HG02571 (cell line): ENCODE data around the gene NDUFA12.

ENCODE experiments used
- ATAC-seq: cut with Tn5 transposase; IDR thresholded peaks from one replicate; pipeline ENCODE4 v1.9.1; 2021; ENCODE audit warnings: mild to moderate bottlenecking, moderate library complexity; ENCODE audit not compliant: unreplicated experiment

Gene NDUFA12

DNA sequence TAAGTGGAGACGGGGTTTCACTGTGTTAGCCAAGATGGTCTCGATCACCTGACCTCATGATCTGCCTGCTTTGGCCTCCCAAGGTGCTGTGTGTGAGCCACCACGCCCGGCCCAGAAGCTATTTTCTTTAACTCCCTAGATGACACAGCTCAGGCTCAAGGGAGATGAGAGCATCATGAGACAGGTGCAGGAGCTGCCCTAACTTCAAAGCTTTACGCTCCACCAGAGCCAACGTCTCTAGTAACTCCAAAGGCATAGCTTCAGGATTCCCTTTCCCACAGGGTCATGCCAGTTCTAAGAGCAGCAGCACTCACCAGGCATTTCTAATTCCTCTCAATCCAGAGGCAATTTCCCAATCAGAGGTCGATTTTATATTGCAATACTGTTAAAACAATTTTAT lies 21.0 kb downstream of the NDUFA12 start:
- ATAC-seq, result no peak

DNA sequence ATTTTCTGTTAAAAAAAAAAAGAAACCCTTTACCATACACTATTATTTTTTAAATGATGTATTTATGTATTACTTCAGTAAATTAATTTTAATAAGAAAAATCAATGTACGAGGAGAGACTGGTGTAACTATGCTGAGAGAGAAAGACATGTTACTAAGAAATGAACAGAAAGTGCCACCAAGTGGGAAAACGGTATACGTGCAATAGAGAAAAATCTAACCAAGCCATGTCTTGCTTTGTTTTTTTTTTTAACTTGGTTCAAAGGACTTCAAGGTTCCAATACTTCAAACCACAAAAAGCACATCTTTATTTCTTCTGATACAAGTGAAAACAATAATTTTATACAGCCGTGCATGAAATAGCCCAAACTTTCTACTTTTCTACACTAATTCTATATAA lies 22.9 kb downstream of the NDUFA12 start:
- no peak for ATAC-seq

GRCh38 chr12:94979941-94980340 lies 23.6 kb downstream of the NDUFA12 start:
- ATAC-seq, result no peak

- no peak for ATAC-seq
These were observed 25.6 kb downstream of the NDUFA12 start for GRCh38 chr12:94977766-94978468.

DNA sequence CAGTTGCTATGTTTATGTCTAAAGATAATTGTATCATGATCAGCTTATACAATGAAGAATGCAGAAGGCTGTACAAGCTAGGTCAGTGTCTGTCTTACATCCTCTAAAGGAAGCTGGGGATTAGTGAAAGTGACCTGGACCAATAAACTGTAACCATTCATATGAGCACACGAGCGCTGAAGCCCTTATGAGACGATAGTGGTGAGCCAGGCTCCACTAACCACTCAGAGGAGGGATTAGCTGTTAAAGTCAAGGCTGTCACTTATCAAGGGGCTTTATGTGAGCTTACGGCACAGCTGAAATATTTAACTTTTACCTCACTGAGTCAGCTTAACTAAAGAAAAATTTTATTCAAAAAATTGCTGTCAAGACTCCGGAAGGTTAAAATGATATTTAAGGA lies 30.3 kb downstream of the NDUFA12 start:
- no peak for ATAC-seq

DNA sequence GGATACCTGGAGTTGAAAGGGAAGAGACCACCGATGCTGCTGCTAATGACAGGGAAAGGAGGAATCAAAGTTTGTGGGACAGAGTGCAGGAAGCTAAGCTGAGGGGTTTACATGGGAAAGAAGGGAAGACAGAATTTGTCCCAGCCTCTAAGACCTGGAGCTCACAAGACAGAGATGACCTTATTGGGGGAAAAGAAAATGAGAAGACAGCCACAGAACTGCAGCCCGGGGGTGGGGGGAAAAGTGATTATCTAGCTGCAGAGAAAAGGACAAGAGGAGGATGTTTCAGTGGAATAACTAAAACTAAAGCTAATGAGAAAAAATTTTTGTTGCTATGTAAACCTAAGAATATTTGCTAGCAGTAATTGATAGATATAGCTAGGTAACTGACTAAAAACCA lies 30.7 kb downstream of the NDUFA12 start:
- ATAC-seq, result no peak

DNA sequence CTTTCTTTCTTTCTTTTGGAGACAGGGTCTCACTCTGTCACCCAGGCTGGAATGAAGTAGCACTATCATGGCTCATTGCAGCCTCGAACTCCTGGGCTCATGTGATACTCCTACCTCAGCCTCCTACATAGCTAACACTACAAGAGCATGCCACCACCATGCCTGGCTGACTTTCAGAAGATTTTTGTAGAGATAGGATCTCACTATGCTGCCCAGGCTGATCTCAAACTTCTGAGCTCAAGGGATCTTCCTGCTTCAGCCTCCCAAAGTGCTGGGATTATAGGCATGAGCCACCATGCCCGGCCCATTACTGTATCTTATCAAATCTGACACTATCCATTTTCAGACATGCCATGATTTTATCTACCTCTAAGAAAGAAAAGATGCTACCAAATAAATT lies 31.6 kb downstream of the NDUFA12 start:
- ATAC-seq, result no peak

- ATAC-seq, result no peak
These were observed 32.9 kb downstream of the NDUFA12 start for GRCh38 chr12:94970560-94970959.

DNA sequence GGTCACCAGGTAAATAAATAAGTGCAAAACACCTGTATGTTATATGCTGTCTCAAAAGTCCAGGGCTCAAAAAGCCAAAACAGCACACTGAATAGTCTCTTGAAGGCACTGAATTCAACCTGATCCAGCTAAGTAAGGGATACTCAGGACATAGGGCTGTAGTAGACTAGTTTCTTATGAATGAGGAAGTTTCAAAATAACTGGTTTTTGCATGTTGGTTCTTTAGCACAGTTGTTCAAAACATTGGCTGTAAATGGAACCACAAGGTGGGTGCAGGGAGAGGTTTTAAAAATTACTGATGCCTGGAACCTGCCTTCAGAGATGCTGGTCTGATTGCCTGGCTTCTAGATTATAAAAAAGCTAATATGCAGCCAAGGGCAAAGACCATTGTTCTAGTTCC lies 34.1 kb downstream of the NDUFA12 start:
- no peak for ATAC-seq

GRCh38 chr12:94965982-94966630 lies 37.4 kb downstream of the NDUFA12 start:
- ATAC-seq, result no peak

- no peak for ATAC-seq
These were observed 39.8 kb downstream of the NDUFA12 start for GRCh38 chr12:94963649-94964048.

DNA sequence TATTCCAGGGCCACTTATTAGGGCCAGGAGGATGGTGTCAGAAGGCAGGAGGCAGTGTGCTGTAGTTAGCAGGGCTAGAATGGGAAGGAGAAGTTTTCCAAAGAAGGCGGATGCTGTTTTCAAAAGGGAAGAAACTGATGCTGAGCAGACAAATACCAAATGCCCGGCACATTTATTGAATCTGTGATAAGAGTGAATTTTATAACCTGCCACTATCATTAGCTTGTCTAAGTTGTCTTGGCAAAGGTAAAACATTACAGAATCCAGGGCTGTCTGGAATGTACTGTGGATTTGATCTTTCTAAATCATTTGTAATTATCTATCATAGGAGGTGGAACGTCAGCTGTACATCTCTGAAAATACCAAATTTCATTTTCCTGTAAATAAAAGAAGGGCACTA lies 40.8 kb downstream of the NDUFA12 start:
- ATAC-seq, result no peak

DNA sequence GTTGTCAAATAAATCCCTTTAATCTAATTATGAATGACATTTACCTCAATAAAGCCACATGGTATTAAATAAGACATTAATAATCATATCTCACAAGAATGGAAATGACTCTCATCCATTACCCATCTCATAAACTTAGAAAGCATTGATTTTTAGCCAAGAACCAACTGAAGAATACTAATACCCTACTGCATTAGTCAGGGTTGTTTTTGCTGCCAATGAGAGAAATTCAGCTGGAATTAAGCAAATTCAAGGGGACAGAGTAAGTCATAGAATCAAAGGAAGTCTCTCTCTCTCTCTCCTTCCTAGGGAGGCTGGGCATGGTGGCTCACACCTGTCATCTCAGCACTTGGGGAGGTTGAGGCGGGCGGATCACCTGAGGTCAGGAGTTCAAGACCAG lies 41.6 kb downstream of the NDUFA12 start:
- no peak for ATAC-seq

- ATAC-seq, result no peak
These were observed 42.2 kb downstream of the NDUFA12 start for GRCh38 chr12:94961256-94961824.

DNA sequence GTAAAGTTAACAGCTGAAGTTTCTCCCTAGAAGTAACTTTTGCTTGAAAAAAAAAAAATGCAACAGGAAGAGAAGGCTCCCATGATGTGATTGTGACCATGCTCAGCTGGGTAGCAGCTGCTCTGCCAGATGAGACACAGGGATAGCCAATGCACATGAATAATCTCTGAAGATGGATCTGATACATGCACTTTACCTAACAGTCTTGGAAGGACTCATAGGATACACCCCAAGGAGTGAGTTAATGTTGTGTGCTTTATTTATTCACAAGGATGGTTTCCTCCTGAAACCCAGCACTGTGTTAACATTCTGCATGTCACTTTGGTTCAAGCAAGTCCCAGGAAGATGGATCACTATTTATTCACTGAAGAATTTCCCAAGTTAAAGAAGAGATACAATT lies 46.5 kb downstream of the NDUFA12 start:
- no peak for ATAC-seq

- ATAC-seq, result no peak
These were observed 48.4 kb downstream of the NDUFA12 start for GRCh38 chr12:94954948-94955592.

- no peak for ATAC-seq
These were observed 49.3 kb downstream of the NDUFA12 start for GRCh38 chr12:94954029-94954685.

DNA sequence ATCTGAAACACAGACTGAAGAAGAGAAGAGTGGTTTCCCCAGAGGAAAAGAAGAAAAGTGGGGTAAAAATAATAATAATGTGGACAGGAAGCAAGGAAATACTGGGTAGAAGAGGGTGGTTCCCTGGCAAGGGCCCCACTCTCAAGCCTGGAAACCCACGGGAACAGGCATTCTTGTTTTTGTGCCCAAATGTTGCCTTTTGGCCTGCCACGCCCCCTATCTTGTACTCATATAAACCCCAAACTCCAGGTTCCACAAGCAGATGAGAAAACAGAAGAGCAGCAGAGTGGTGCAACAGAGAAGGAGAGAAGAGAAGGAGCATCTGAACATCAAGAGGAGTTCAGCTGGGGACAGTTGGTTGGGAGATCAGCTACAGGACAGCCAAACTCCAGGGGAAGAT lies 51.2 kb downstream of the NDUFA12 start:
- no peak for ATAC-seq

GRCh38 chr12:94951071-94951934 lies 52.2 kb downstream of the NDUFA12 start:
- ATAC-seq, result no peak

GRCh38 chr12:94948232-94948810 lies 55.2 kb downstream of the NDUFA12 start:
- no peak for ATAC-seq
